ENCODE data around the gene C4orf54. TPM values are rescaled to one million over a fixed set of nuclear protein-coding genes. Genes with fewer than 3 reads are reported as not detected.

Gene C4orf54
- total and polyA plus RNA-seq, 4 donors = under 0.01 to 1.3 (median under 0.01) TPM; not detected in 1

GRCh38 chr4:99636422-99636821 lies 21.2 kb downstream of the C4orf54 start:
- Histone ChIP-seq H3K27ac (ENCODE audit: low read depth in 1 of 2, low read length in 2 of 2) (no peak overlapping the region), H3K36me3 (ENCODE audit: control insufficient read depth in 1 of 2, insufficient read depth in 2 of 2, low read length in 1 of 2) (no peaks in the 10 kb centered on the region), H3K4me3 (ENCODE audit: low read length in 2 of 2) (no peak overlapping the region), H3K9me3 (ENCODE audit: control insufficient read depth, low read length) (no peaks in the 10 kb centered on the region), H3K4me1 (ENCODE audit: control insufficient read depth in 1 of 2, insufficient read depth in 2 of 2, low read length in 2 of 2) (no peaks in the 10 kb centered on the region), H3K27me3 (ENCODE audit: control insufficient read depth in 1 of 2, insufficient read depth in 2 of 2, low read length in 1 of 2) (no peaks in the 10 kb centered on the region)
- no peak for ATAC-seq (ENCODE audit: low FRiP score)
- intact Hi-C loops (cut with DNase I) = no loop called here
- 76 to 84% methylated on average over 2 of the region's 2 CpGs for WGBS, 2 donors
- DNase-seq = no peak

DNA sequence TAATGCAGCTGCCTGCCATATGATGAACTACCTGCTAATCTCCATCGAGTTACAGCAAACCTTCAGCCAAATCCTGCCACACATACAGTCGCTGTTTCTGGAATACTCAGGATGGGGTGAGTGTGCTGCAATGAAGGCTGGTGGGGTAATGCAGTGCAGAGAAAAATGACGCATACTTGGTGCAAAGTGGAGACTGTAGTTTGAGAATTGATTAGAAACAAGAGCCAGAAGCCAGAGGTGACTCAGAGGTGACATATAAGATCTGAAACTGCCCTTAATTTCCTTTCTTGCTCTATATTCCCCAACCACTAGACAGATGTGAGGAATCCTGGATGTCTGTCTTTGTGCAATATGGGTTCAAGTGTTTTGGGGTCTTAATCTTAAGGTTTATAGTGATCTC lies 22.0 kb downstream of the C4orf54 start:
- no peak overlapping the region for H3K4me3 ChIP-seq (ENCODE audit: low read length in 2 of 2)
- H3K27me3 ChIP-seq (ENCODE audit: control insufficient read depth in 1 of 2, insufficient read depth in 2 of 2, low read length in 1 of 2) = no peaks in the 10 kb centered on the region
- no peak for ATAC-seq (ENCODE audit: low FRiP score)
- intact Hi-C loops (cut with DNase I) = no loop called here
- no peaks in the 10 kb centered on the region for H3K4me1 ChIP-seq (ENCODE audit: control insufficient read depth in 1 of 2, insufficient read depth in 2 of 2, low read length in 2 of 2)
- H3K9me3 ChIP-seq (ENCODE audit: control insufficient read depth, low read length) = no peaks in the 10 kb centered on the region
- H3K36me3 ChIP-seq (ENCODE audit: control insufficient read depth in 1 of 2, insufficient read depth in 2 of 2, low read length in 1 of 2) = no peaks in the 10 kb centered on the region
- 89 to 92% methylated on average over 3 of the region's 3 CpGs for WGBS, 2 donors
- DNase-seq = no peak
- no peak overlapping the region for H3K27ac ChIP-seq (ENCODE audit: low read depth in 1 of 2, low read length in 2 of 2)

GRCh38 chr4:99634742-99635360 lies 22.8 kb downstream of the C4orf54 start:
- Histone ChIP-seq H3K4me3 (ENCODE audit: low read length in 2 of 2) (no peak overlapping the region), H3K9me3 (ENCODE audit: control insufficient read depth, low read length) (no peaks in the 10 kb centered on the region), H3K27me3 (ENCODE audit: control insufficient read depth in 1 of 2, insufficient read depth in 2 of 2, low read length in 1 of 2) (no peaks in the 10 kb centered on the region), H3K27ac (ENCODE audit: low read depth in 1 of 2, low read length in 2 of 2) (no peak overlapping the region), H3K4me1 (ENCODE audit: control insufficient read depth in 1 of 2, insufficient read depth in 2 of 2, low read length in 2 of 2) (no peaks in the 10 kb centered on the region), H3K36me3 (ENCODE audit: control insufficient read depth in 1 of 2, insufficient read depth in 2 of 2, low read length in 1 of 2) (no peaks in the 10 kb centered on the region)
- intact Hi-C loops (cut with DNase I) = no loop called here
- WGBS, 2 donors = 79 to 89% methylated on average over 1 of the region's 1 CpG
- DNase-seq (no peak), ATAC-seq (ENCODE audit: low FRiP score) (no peak)

DNA sequence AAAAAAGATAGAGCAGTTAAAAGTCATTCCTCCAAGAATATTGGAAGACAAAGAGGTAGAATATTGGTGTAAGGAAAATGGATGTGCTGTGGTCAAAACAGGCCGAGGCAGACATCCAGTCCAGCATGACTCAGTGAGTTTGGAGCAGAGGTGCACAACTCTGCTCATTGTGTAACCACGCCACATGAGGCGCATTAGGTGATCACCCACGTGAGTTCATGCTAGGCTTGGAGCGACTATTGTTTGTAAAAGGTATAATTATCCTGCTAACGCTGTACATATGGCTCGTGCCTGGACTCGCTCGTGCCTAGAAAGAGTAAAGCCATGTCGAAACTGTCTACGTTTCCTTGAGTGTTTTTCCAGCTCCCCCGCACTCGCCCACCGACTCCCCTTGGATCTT lies 23.9 kb downstream of the C4orf54 start:
- H3K4me3 ChIP-seq (ENCODE audit: low read length in 2 of 2) = no peak overlapping the region
- no peak overlapping the region for H3K27ac ChIP-seq (ENCODE audit: low read depth in 1 of 2, low read length in 2 of 2)
- DNase-seq (no peak), ATAC-seq (ENCODE audit: low FRiP score) (no peak)
- H3K4me1 ChIP-seq (ENCODE audit: control insufficient read depth in 1 of 2, insufficient read depth in 2 of 2, low read length in 2 of 2) = no peaks in the 10 kb centered on the region
- intact Hi-C loops (cut with DNase I) = no loop called here
- no peaks in the 10 kb centered on the region for H3K9me3 ChIP-seq (ENCODE audit: control insufficient read depth, low read length)
- WGBS, 2 donors = 92 to 93% methylated on average over 14 of the region's 14 CpGs
- H3K27me3 ChIP-seq (ENCODE audit: control insufficient read depth in 1 of 2, insufficient read depth in 2 of 2, low read length in 1 of 2) = no peaks in the 10 kb centered on the region
- no peaks in the 10 kb centered on the region for H3K36me3 ChIP-seq (ENCODE audit: control insufficient read depth in 1 of 2, insufficient read depth in 2 of 2, low read length in 1 of 2)

DNA sequence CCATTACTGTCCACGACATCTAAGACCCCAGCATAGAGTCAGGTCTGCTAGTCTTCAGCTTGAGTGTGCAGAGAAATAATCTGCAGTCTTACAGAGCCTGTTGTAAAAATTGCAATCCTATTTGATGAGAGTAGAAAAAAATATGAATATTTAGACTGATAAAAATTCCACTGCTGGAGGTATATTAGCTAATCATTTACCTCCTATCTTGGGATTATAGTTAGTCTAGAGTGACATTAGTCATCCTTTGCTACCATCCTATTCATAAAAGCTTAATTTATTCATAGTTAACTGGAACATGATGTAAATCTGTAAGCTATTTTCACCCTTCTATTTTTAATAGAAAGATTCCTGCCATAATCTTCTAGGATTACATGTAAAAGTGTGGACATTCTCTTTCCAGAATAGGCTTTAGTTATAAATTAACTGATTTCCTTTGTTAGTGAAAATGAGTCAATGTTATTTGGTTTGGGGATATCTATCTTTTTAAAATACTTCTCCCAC lies 26.7 kb downstream of the C4orf54 start:
- H3K36me3 ChIP-seq (ENCODE audit: control insufficient read depth in 1 of 2, insufficient read depth in 2 of 2, low read length in 1 of 2) = no peaks in the 10 kb centered on the region
- no peak for DNase-seq
- no peaks in the 10 kb centered on the region for H3K27me3 ChIP-seq (ENCODE audit: control insufficient read depth in 1 of 2, insufficient read depth in 2 of 2, low read length in 1 of 2)
- no peaks in the 10 kb centered on the region for H3K4me1 ChIP-seq (ENCODE audit: control insufficient read depth in 1 of 2, insufficient read depth in 2 of 2, low read length in 2 of 2)
- no peak overlapping the region for H3K27ac ChIP-seq (ENCODE audit: low read depth in 1 of 2, low read length in 2 of 2)
- H3K9me3 ChIP-seq (ENCODE audit: control insufficient read depth, low read length) = no peaks in the 10 kb centered on the region
- H3K4me3 ChIP-seq (ENCODE audit: low read length in 2 of 2) = no peak overlapping the region
- ATAC-seq (ENCODE audit: low FRiP score) = no peak
- intact Hi-C loops (cut with DNase I) = no loop called here
- WGBS, 2 donors = 84 to 86% methylated on average over 1 of the region's 1 CpG

GRCh38 chr4:99629962-99630554 lies 27.6 kb downstream of the C4orf54 start:
- Histone ChIP-seq H3K27me3 (ENCODE audit: control insufficient read depth in 1 of 2, insufficient read depth in 2 of 2, low read length in 1 of 2) (no peaks in the 10 kb centered on the region), H3K4me1 (ENCODE audit: control insufficient read depth in 1 of 2, insufficient read depth in 2 of 2, low read length in 2 of 2) (no peaks in the 10 kb centered on the region), H3K9me3 (ENCODE audit: control insufficient read depth, low read length) (no peaks in the 10 kb centered on the region), H3K4me3 (ENCODE audit: low read length in 2 of 2) (no peak overlapping the region), H3K27ac (ENCODE audit: low read depth in 1 of 2, low read length in 2 of 2) (no peak overlapping the region), H3K36me3 (ENCODE audit: control insufficient read depth in 1 of 2, insufficient read depth in 2 of 2, low read length in 1 of 2) (no peaks in the 10 kb centered on the region)
- ATAC-seq (ENCODE audit: low FRiP score) (no peak), DNase-seq (no peak)
- intact Hi-C loops (cut with DNase I) = no loop called here

- intact Hi-C loops (cut with DNase I) = no loop called here
- WGBS, 2 donors = 31 to 48% methylated on average over 1 of the region's 1 CpG
- no peaks in the 10 kb centered on the region for H3K36me3 ChIP-seq (ENCODE audit: control insufficient read depth in 1 of 2, insufficient read depth in 2 of 2, low read length in 1 of 2)
- no peak for ATAC-seq (ENCODE audit: low FRiP score)
- H3K27me3 ChIP-seq (ENCODE audit: control insufficient read depth in 1 of 2, insufficient read depth in 2 of 2, low read length in 1 of 2) = no peaks in the 10 kb centered on the region
- H3K27ac ChIP-seq (ENCODE audit: low read depth in 1 of 2, low read length in 2 of 2) = no peak overlapping the region
- H3K4me3 ChIP-seq (ENCODE audit: low read length in 2 of 2) = no peak overlapping the region
- no peak for DNase-seq
- H3K9me3 ChIP-seq (ENCODE audit: control insufficient read depth, low read length) = no peaks in the 10 kb centered on the region
- H3K4me1 ChIP-seq (ENCODE audit: control insufficient read depth in 1 of 2, insufficient read depth in 2 of 2, low read length in 2 of 2) = no peaks in the 10 kb centered on the region
Observed at GRCh38 chr4:99628040-99628439, 29.6 kb downstream of the C4orf54 start.

DNA sequence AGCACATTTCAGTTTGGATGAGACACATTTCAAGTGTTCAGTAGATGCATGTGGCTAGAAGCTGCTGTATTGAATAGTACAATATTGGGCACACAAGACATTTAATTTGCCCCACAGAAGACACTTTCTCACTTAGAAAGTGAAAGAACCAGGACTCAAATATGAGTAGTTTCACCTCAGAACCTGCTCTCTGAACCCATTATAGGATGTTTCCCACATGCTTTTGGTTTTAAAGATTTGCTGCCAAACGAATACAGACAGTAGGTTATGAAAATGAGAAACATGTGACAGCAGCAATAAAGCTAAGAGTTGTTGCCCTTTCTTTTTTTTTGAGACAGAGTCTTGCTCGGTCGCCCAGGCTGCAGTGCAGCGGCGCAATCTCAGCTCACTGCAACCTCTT lies 32.3 kb downstream of the C4orf54 start:
- ATAC-seq (ENCODE audit: low FRiP score) = no peak
- H3K4me3 ChIP-seq (ENCODE audit: low read length in 2 of 2) = no peak overlapping the region
- no peaks in the 10 kb centered on the region for H3K9me3 ChIP-seq (ENCODE audit: control insufficient read depth, low read length)
- no peak for DNase-seq
- H3K27me3 ChIP-seq (ENCODE audit: control insufficient read depth in 1 of 2, insufficient read depth in 2 of 2, low read length in 1 of 2) = no peaks in the 10 kb centered on the region
- WGBS, 2 donors = 92 to 93% methylated on average over 5 of the region's 5 CpGs
- H3K36me3 ChIP-seq (ENCODE audit: control insufficient read depth in 1 of 2, insufficient read depth in 2 of 2, low read length in 1 of 2) = no peaks in the 10 kb centered on the region
- intact Hi-C loops (cut with DNase I) = no loop called here
- H3K4me1 ChIP-seq (ENCODE audit: control insufficient read depth in 1 of 2, insufficient read depth in 2 of 2, low read length in 2 of 2) = no peaks in the 10 kb centered on the region
- H3K27ac ChIP-seq (ENCODE audit: low read depth in 1 of 2, low read length in 2 of 2) = no peak overlapping the region

GRCh38 chr4:99624141-99624719 lies 33.4 kb downstream of the C4orf54 start:
- intact Hi-C loops (cut with DNase I) = no loop called here
- H3K27me3 ChIP-seq (ENCODE audit: control insufficient read depth in 1 of 2, insufficient read depth in 2 of 2, low read length in 1 of 2) = no peaks in the 10 kb centered on the region
- no peak overlapping the region for H3K4me3 ChIP-seq (ENCODE audit: low read length in 2 of 2)
- no peak for DNase-seq
- no peaks in the 10 kb centered on the region for H3K9me3 ChIP-seq (ENCODE audit: control insufficient read depth, low read length)
- no peaks in the 10 kb centered on the region for H3K36me3 ChIP-seq (ENCODE audit: control insufficient read depth in 1 of 2, insufficient read depth in 2 of 2, low read length in 1 of 2)
- no peaks in the 10 kb centered on the region for H3K4me1 ChIP-seq (ENCODE audit: control insufficient read depth in 1 of 2, insufficient read depth in 2 of 2, low read length in 2 of 2)
- no peak overlapping the region for H3K27ac ChIP-seq (ENCODE audit: low read depth in 1 of 2, low read length in 2 of 2)
- 64 to 81% methylated on average over 4 of the region's 4 CpGs for WGBS, 2 donors
- no peak for ATAC-seq (ENCODE audit: low FRiP score)
